Kidney tubule cell (primary cell): Measurements from ENCODE around the gene STAB2.

ENCODE experiments used
- DNase-seq: peaks from one replicate; pipeline ENCODE4 v3.0.0-alpha.2; 2018; ENCODE audit warnings: low spot score

The STAB2 gene

GRCh38 chr12:103586791-103587370, at the start of gene STAB2:
TSS of gene STAB2 (plus strand) at chr12:103587273. CDS start at chr12:103587477, 204 bp downstream.
- DNase-seq: no peak

GRCh38 chr12:103538397-103538796, 48.7 kb upstream of the STAB2 start:
- DNase-seq: peak; percentile 76

- DNase-seq: no peak
Measured at GRCh38 chr12:103540319-103540718, 46.8 kb upstream of the STAB2 start.

GRCh38 chr12:103542078-103542477, 45.0 kb upstream of the STAB2 start:
- DNase-seq: peak; percentile 49

- no peak for DNase-seq
Measured at GRCh38 chr12:103546959-103547358, 40.1 kb upstream of the STAB2 start.

- DNase-seq: no peak
Measured at GRCh38 chr12:103547376-103547775, 39.7 kb upstream of the STAB2 start.

GRCh38 chr12:103547929-103548328, 39.1 kb upstream of the STAB2 start:
- no peak for DNase-seq

- DNase-seq: peak; percentile 73
Measured at GRCh38 chr12:103548622-103549601, 38.2 kb upstream of the STAB2 start.

GRCh38 chr12:103556890-103557627, 30.0 kb upstream of the STAB2 start:
- DNase-seq: no peak

GRCh38 chr12:103557628-103558010, 29.5 kb upstream of the STAB2 start:
- no peak for DNase-seq

- DNase-seq: no peak
Measured at GRCh38 chr12:103558879-103559278, 28.2 kb upstream of the STAB2 start.

- DNase-seq: peak; percentile 100
Measured at GRCh38 chr12:103560604-103561101, 26.4 kb upstream of the STAB2 start.

GRCh38 chr12:103561174-103561573, 25.9 kb upstream of the STAB2 start:
- DNase-seq: peak; percentile 62

GRCh38 chr12:103566398-103566797, 20.7 kb upstream of the STAB2 start:
- no peak for DNase-seq

- no peak for DNase-seq
Measured at GRCh38 chr12:103569278-103569677, 17.8 kb upstream of the STAB2 start.

- no peak for DNase-seq
Measured at GRCh38 chr12:103571286-103571685, 15.8 kb upstream of the STAB2 start.

GRCh38 chr12:103572312-103573045, 14.6 kb upstream of the STAB2 start:
- DNase-seq: no peak

- DNase-seq: no peak
Measured at GRCh38 chr12:103573185-103573584, 13.9 kb upstream of the STAB2 start.

GRCh38 chr12:103578926-103579325, 8.1 kb upstream of the STAB2 start:
- DNase-seq: no peak

- no peak for DNase-seq
Measured at GRCh38 chr12:103580026-103580425, 7.0 kb upstream of the STAB2 start.

- DNase-seq: peak; percentile 33
Measured at GRCh38 chr12:103583008-103583407, 4.1 kb upstream of the STAB2 start.

- DNase-seq: no peak
Measured at GRCh38 chr12:103586132-103586531, 941 bp upstream of the STAB2 start.
